K562 (cell line): Measurements from ENCODE around the gene CDKN3.

Experiments
- CREM ChIP-seq: IDR thresholded peaks from 2 replicates; pipeline ENCODE4 v1.6.1; 2014; ENCODE audit warnings: antibody characterized with exemption, low read depth
- JUND ChIP-seq, 2 experiments: IDR thresholded peaks; 2 replicates in 1 of 2; 3 replicates in 1 of 2; pipeline ENCODE4 v1.6.1; 2011; ENCODE audit warnings: borderline replicate concordance in 2 of 2, low read depth in 2 of 2, low read length in 2 of 2, improper control_type of control experiment in 1 of 2, missing biosample characterization in 1 of 2, missing genetic modification characterization in 1 of 2, missing genetic modification reagents in 1 of 2
- MEF2D ChIP-seq: conservative IDR thresholded peaks from 2 replicates; pipeline ENCODE4 v1.6.1; 2016; ENCODE audit warnings: low read depth, missing genetic modification characterization, missing compliant biosample characterization
- POLR2AphosphoS5 ChIP-seq: IDR thresholded peaks from 2 replicates; pipeline ENCODE4 v1.6.1; 2011; ENCODE audit warnings: mild to moderate bottlenecking, low read depth, low read length, moderate library complexity; ENCODE audit not compliant: control insufficient read depth, insufficient read depth
- RAD21 ChIP-seq, 2 experiments: fragments of 250-450 bp in 1 of 2; fragments of 450-650 bp in 1 of 2; sonication (Bioruptor Pico) in 1 of 2; formaldehyde crosslinking in 1 of 2; IDR thresholded peaks in 1 of 2; conservative IDR thresholded peaks in 1 of 2; 2 replicates each; pipeline versions ENCODE4 v1.4.0 to v1.8.0; 2020 to 2022; ENCODE audit warnings: mild to moderate bottlenecking in 2 of 2, moderate library complexity in 1 of 2
- RBM39 ChIP-seq: fragments of 200-400 bp; formaldehyde crosslinking; optimal IDR thresholded peaks from 2 replicates; pipeline ENCODE3; 2018; ENCODE audit warnings: low read depth, low read length
- SMC3 ChIP-seq: conservative IDR thresholded peaks from 2 replicates; pipeline ENCODE4 v1.6.1; 2011; ENCODE audit warnings: low read depth, low read length, improper control_type of control experiment; ENCODE audit not compliant: insufficient read depth
- SPI1 ChIP-seq: IDR thresholded peaks from 2 replicates; pipeline ENCODE4 v1.6.1; 2011; ENCODE audit warnings: low read depth, low read length, control low read depth, borderline replicate concordance
- ZNF263 ChIP-seq: sonication (generic); formaldehyde crosslinking; IDR thresholded peaks from 2 replicates; pipeline ENCODE4 v1.8.0; 2022; ENCODE audit warnings: mild to moderate bottlenecking, missing genetic modification reagents, borderline replicate concordance

- TF ChIP-seq MEF2D (tag) (no peak), RAD21 (CRISPR knock-in tag; conservative IDR thresholded peaks at IDR 0.05 in 1 of 2, IDR thresholded peaks at IDR 0.05 in 1 of 2) (no peak), JUND (IDR thresholded peaks at IDR 0.05; ENCODE audit: borderline replicate concordance, low read depth, low read length) (no peak), JUND (tag; IDR thresholded peaks at IDR 0.05; ENCODE audit: borderline replicate concordance, low read depth, low read length) (no peak), ZNF263 (CRISPR knock-in tag) (no peak), CREM (no peak), SPI1 (no peak), POLR2AphosphoS5 (no peak), SMC3 (no peak), RBM39 (no peak)
Observed at GRCh38 chr14:54395284-54395683, 1.5 kb upstream of the CDKN3 start.
